Adipocyte (in vitro differentiated cells): ENCODE measurements around the gene ACACB.

Experiments
- DNase-seq: peaks from one replicate; pipeline ENCODE4 v3.0.0-alpha.2; 2015; ENCODE audit warnings: low read depth
- H3K27me3 ChIP-seq: replicated peaks from 2 replicates; pipeline ENCODE4 v1.7.0; 2013; ENCODE audit warnings: mild to moderate bottlenecking, low read length, moderate library complexity; ENCODE audit not compliant: control insufficient read depth, insufficient read depth
- H3K36me3 ChIP-seq: 2 replicates; pipeline ENCODE4 v1.7.0; 2013; ENCODE audit warnings: low read length, mild to moderate bottlenecking, moderate library complexity; ENCODE audit not compliant: control insufficient read depth, insufficient read depth, severe bottlenecking
- H3K4me1 ChIP-seq: 2 replicates; pipeline ENCODE4 v1.7.0; 2013; ENCODE audit warnings: mild to moderate bottlenecking, low read length, moderate library complexity; ENCODE audit not compliant: control insufficient read depth, insufficient read depth
- H3K4me3 ChIP-seq: 2 replicates; pipeline ENCODE4 v1.7.0; 2013; ENCODE audit warnings: mild to moderate bottlenecking, low read length, moderate library complexity
- H3K9ac ChIP-seq: 2 replicates; pipeline ENCODE4 v1.7.0; 2013; ENCODE audit warnings: mild to moderate bottlenecking, low read length, moderate library complexity
- H3K9me3 ChIP-seq: 2 replicates; pipeline ENCODE4 v1.7.0; 2013; ENCODE audit warnings: mild to moderate bottlenecking, low read length, moderate library complexity; ENCODE audit not compliant: control insufficient read depth

Gene ACACB

DNA sequence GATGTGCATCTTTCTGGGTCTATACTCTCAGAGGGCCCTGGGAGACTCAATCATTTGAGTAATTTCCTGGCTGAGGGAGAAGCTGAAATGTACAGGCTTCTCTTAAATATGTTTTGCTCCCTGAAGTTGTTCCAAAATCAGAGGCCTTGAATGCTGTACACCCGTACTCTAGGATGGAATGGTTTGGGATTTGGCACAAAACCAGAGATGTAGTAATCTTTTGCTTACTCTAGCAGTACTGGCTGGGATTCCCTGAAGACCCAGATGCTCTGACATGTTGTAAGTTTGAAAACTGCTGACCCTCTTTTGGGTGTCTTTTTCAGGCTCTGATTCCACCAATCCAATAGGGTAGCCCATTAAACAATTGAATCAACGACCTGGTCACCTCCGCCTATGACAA lies 10.4 kb downstream of the ACACB start:
- Histone ChIP-seq H3K27me3 (no peaks in the 10 kb centered on the region), H3K9me3 (no peaks in the 10 kb centered on the region), H3K4me1 (peaks cover 33% of the 10 kb centered on the region), H3K4me3 (no peak overlapping the region), H3K9ac (peak overlapping the region; percentile 65), H3K36me3 (peaks cover 5% of the 10 kb centered on the region)
- DNase-seq, result peak; percentile 89

DNA sequence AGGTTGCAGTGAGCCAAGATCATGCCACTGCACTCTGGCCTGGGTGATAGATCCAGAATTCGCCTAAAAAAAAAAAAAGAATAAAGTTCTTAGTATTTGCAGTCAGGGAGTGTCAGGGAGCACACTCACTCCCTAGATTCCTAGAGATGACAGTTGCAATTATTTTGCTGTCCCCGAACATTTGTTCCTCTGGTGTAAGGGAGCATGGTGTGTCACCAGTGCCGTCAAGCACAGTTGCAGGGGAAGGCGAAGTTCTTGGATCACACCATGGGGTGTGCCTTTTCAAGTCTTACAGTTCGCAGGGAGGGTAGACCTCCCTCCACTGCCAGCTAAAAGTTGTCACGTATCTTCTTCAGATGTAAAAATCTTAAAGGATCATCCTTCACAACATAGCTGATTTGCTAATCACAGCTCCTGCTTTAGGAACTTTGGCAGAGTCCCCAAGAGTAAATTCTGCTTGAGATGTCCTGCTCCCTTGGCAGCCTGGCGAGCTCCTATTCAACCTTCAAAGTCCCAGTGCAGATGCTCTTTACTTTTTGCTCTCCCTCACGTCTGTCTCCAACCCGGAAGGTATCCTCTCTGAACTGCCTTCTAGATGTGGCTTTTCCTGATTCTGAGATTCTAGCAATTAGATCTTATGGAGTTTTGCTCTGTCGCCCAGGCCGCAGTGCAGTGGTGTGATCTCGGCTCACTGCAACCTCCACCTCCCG lies 11.3 kb downstream of the ACACB start:
- Histone ChIP-seq H3K36me3 (peaks cover 5% of the 10 kb centered on the region), H3K4me3 (no peak overlapping the region), H3K9ac (peak overlapping the region; percentile 65), H3K27me3 (no peaks in the 10 kb centered on the region), H3K9me3 (no peaks in the 10 kb centered on the region), H3K4me1 (peaks cover 33% of the 10 kb centered on the region)
- no peak for DNase-seq

DNA sequence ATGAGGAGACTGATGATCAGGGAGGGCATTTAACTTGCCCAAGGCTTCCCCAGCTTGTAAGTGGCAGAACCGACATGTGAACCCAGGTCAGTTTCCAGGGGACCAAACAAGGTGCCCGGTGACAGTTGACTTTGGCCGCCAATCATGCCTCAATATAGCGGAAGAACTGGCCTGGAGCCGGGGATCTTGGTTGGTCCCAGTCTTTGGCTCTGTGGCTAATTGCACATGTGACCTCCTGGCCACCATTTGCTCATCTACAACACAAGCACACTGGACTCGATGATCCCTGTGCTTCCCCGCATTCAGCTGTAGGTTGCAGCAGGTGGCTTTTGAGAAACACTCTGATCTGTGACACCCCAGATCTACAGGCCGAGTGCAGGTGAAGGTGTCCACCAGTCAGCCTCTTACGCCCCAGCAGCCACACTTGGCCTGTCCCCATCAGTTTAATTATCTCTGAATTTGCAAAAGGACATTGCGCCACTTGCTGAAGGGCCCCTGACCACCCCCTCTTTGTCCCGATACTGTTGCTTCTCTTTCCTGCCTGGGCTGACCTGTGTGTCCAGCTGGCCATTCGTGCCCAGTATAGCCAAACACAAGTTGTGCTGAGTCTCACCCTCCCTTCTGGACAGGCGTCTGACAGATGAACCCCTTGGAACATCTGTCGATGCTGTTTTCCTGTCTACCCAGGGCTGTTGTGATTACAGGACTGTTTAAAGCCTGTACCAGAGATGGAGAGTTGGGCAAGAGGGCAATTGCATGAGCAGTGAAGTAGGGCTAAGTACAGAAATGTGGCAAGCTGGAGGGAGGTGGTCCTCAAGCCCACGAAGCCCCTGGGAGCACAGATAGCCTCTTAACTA lies 14.1 kb downstream of the ACACB start:
- no peak for DNase-seq

DNA sequence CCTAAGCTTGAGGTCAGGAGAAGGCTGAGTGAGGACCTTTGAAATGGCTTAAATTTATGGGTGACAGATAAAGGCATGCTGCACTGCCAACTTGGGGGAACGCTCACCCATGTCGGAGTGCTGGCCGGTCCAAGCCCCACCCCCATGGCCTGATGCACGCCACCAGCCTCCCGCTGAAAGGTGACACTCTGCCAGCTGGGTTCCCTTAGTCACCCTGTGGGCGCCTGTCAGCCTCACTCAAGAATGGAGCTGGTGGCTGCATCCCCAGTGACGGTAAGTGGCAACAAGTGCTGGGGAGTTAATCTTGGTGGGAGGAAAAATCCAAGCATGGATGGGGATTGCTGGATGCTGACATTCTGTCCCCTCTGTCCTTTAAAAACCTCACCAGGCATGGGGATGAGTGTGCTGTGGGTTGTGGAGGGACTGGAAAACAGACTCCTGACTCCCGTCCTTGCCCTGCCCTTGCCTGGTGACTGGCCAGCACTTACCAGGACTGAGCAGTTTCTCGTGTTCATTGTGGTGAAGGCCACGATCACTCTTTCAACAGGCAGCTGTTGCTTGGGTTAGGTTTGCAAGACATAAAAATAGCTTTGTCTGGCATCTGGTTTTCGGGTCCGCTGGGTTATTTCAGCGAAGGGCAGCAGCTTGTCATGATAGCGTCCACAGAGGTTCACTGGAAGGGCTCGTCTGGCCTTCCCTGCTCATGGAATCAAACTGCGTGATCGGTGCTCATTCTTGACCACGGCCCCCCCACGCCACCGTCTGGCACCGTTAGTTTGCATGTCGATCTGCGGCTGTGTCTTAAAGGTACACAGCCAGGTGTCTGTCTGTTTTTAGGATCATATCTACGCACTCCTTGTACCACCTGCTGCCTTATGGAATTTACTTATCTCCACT lies 15.0 kb downstream of the ACACB start:
- Histone ChIP-seq H3K4me1 (peaks cover 36% of the 10 kb centered on the region), H3K9me3 (no peaks in the 10 kb centered on the region), H3K27me3 (no peaks in the 10 kb centered on the region), H3K9ac (peak overlapping the region; percentile 90), H3K36me3 (no peaks in the 10 kb centered on the region), H3K4me3 (peak overlapping the region; percentile 81)
- peak; percentile 32 for DNase-seq

More for the DNA sequence above, 14.1 kb downstream of the ACACB start:
- Histone ChIP-seq H3K9me3 (no peaks in the 10 kb centered on the region), H3K4me1 (peaks cover 43% of the 10 kb centered on the region), H3K9ac (peak overlapping the region; percentile 90), H3K4me3 (no peak overlapping the region), H3K36me3 (peaks cover 5% of the 10 kb centered on the region), H3K27me3 (no peaks in the 10 kb centered on the region)

DNA sequence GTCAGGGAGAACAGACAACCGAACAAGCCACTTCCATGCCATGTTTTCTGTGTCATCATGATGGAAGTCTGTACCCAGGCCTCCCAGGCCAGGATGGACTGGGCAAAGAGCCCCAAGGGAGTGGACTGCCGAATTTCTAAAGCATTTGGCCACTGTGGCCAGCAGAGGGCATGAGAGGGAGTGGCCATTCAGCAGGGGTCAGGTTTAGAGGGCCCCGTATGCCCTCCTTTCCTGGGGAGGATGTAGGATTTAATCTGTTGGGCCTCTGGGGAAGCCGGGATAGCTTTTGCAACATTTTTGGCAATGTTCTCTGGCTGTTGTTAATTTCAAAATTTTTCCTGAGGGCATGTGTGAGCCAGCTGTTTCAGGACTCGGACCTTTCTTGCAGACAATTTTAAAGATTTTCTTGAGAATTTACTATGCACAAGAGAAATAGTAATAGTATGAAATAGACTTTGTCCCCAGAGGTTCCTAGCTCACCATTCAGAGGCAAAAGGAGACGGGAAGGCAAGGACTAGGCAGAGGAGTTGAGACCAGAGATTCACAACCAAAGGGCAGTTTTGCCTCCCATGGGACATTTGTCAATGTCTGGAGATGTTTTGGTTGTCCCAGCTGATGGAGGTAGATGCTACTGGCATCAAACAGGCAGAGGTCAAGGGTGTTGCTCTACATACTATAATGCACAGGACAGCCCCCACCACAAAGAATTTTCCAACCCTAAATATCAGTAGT lies 18.0 kb downstream of the ACACB start:
- Histone ChIP-seq H3K4me3 (peak overlapping the region; percentile 76), H3K9ac (peak overlapping the region; percentile 86), H3K27me3 (no peaks in the 10 kb centered on the region), H3K36me3 (peaks cover 7% of the 10 kb centered on the region), H3K9me3 (no peaks in the 10 kb centered on the region), H3K4me1 (peaks cover 40% of the 10 kb centered on the region)
- peak; percentile 87 for DNase-seq

DNA sequence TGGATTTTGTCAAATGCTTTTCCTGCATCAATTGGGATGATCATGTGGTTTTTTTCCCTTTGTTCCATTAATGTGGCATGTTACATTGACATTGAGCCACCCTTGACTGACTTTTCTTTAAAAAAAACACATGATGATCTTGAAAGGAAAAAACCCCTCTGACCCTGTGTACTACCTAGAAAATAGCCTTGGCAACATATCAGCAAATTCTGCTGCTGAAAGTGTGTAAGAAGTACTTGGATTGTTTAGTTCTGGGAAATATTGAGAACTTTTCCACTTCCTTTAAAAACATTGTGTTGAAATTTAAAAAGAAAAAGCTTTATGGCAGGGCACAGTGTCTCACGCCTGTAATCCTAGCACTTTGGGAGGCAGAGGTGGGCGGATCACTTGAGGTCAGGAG lies 20.7 kb downstream of the ACACB start:
- DNase-seq, result no peak
- Histone ChIP-seq H3K36me3 (peaks cover 34% of the 10 kb centered on the region), H3K4me1 (peaks cover 41% of the 10 kb centered on the region), H3K9me3 (no peaks in the 10 kb centered on the region), H3K9ac (peak overlapping the region; percentile 74), H3K27me3 (no peaks in the 10 kb centered on the region), H3K4me3 (peak overlapping the region; percentile 60)

DNA sequence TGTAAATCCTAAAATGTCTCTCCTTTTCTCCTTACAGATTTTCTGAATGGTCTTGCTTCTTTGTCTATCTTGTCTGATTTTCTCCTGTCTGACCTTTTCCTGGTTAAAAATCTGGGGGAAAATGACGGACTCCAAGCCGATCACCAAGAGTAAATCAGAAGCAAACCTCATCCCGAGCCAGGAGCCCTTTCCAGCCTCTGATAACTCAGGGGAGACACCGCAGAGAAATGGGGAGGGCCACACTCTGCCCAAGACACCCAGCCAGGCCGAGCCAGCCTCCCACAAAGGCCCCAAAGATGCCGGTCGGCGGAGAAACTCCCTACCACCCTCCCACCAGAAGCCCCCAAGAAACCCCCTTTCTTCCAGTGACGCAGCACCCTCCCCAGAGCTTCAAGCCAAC lies 23.0 kb downstream of the ACACB start:
- H3K4me3 ChIP-seq, result peak overlapping the region; percentile 11
- no peak for DNase-seq
- peak overlapping the region; percentile 74 for H3K9ac ChIP-seq
- H3K36me3 ChIP-seq, result peaks cover 49% of the 10 kb centered on the region
- no peaks in the 10 kb centered on the region for H3K9me3 ChIP-seq
- H3K4me1 ChIP-seq, result peaks cover 53% of the 10 kb centered on the region
- no peaks in the 10 kb centered on the region for H3K27me3 ChIP-seq

DNA sequence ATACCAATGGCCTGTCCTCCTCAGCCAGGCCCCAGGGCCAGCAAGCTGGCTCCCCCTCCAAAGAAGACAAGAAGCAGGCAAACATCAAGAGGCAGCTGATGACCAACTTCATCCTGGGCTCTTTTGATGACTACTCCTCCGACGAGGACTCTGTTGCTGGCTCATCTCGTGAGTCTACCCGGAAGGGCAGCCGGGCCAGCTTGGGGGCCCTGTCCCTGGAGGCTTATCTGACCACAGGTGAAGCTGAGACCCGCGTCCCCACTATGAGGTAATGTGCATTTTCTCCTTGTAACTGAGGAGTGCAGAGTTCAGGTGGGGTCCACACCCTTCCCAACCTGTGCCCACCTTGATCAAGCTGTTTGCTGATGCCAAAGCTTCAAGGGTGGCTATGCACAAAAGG lies 23.4 kb downstream of the ACACB start:
- no peaks in the 10 kb centered on the region for H3K9me3 ChIP-seq
- H3K9ac ChIP-seq, result peak overlapping the region; percentile 74
- peaks cover 50% of the 10 kb centered on the region for H3K36me3 ChIP-seq
- no peak for DNase-seq
- peak overlapping the region; percentile 15 for H3K4me3 ChIP-seq
- H3K4me1 ChIP-seq, result peaks cover 49% of the 10 kb centered on the region
- H3K27me3 ChIP-seq, result no peaks in the 10 kb centered on the region

DNA sequence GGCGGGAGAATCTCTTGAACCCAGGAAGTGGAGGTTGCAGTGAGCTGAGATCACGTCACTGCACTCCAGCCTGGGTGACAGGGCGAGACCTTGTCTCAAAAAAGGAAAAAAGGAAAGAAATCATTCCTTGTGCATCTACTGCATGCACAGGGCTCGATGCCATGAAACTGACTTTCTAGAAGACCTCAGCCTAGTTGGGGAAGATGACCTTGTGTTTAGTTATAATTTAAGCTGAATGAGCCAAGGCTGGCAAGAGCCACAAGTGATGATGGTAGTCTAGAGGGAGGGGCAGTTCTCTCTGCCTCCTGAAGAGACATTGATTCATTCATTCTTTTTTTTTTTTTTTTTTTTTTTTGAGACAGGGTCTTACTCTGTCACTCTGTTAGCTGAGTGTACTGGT lies 24.2 kb downstream of the ACACB start:
- Histone ChIP-seq H3K4me1 (peaks cover 55% of the 10 kb centered on the region), H3K4me3 (no peak overlapping the region), H3K27me3 (no peaks in the 10 kb centered on the region), H3K9me3 (no peaks in the 10 kb centered on the region), H3K9ac (no peak overlapping the region), H3K36me3 (peaks cover 56% of the 10 kb centered on the region)
- no peak for DNase-seq

DNA sequence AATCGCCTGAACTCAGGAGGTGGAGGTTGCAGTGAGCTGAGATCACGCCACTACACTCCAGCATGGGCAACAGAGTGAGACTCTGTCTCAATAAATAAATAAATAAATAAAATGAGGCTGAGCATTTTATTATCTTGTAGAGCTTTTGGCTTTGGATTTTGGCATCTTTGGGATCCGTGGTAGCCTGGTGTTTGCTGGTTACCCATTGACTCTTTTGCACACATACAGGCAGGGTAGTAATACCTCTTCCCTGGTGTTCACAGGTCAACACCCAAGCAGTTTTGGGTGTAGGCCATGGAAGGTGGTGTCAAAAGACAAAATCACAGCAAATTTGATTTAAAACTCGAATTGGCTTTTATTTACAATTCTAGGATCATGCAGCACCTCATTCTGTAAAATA lies 27.8 kb downstream of the ACACB start:
- Histone ChIP-seq H3K4me3 (no peak overlapping the region), H3K36me3 (peaks cover 67% of the 10 kb centered on the region), H3K4me1 (peaks cover 72% of the 10 kb centered on the region), H3K27me3 (no peaks in the 10 kb centered on the region), H3K9me3 (no peaks in the 10 kb centered on the region), H3K9ac (peak overlapping the region; percentile 30)
- DNase-seq, result no peak
